Ovary (tissue), 9 donors: ENCODE measurements around the gene INO80. TPM values are rescaled to one million over a fixed set of nuclear protein-coding genes. Genes with fewer than 3 reads are reported as not detected.

Experiments
- DNase-seq, 5 donors: peaks; one replicate each; pipeline ENCODE4 v3.0.0-alpha.2; 2019 to 2020
- H3K27ac ChIP-seq, 2 donors: fragments of 200-600 bp; one replicate each; pipeline versions ENCODE4 v1.5.1 to v1.8.0; 2019 to 2022
- H3K27me3 ChIP-seq: fragments of 200-600 bp; one replicate; pipeline ENCODE4 v1.8.0; 2022
- H3K36me3 ChIP-seq: fragments of 200-600 bp; sonication (generic); one replicate; pipeline ENCODE4 v1.5.1; 2019
- H3K4me1 ChIP-seq: one replicate; pipeline ENCODE4 v1.8.1; 2013; ENCODE audit warnings: mild to moderate bottlenecking, moderate library complexity; ENCODE audit not compliant: insufficient read depth
- H3K4me3 ChIP-seq: fragments of 200-600 bp; sonication (generic); one replicate; pipeline ENCODE4 v1.5.1; 2017
- H3K9me3 ChIP-seq, 2 donors: fragments of 200-600 bp in 1 of 2; sonication (generic) in 1 of 2; one replicate each; pipeline versions ENCODE4 v1.5.1 to v1.8.1; 2013 to 2019; ENCODE audit warnings: mild to moderate bottlenecking in 1 of 2, moderate library complexity in 1 of 2
- CTCF ChIP-seq, 3 donors: fragments of 450-650 bp in 2 of 3; fragments of 200-600 bp in 1 of 3; IDR thresholded peaks; one replicate each; pipeline versions ENCODE4 v1.5.1 to v1.8.0; 2016 to 2022; ENCODE audit warnings: antibody characterized with exemption in 3 of 3, mild to moderate bottlenecking in 1 of 3
- EP300 ChIP-seq: sonication (generic); formaldehyde crosslinking; IDR thresholded peaks from one replicate; pipeline ENCODE4 v1.6.1; 2017; ENCODE audit warnings: antibody characterized with exemption
- POLR2A ChIP-seq: fragments of 450-650 bp; IDR thresholded peaks from one replicate; pipeline ENCODE4 v1.6.1; 2017; ENCODE audit warnings: antibody characterized with exemption, mild to moderate bottlenecking, moderate library complexity
- WGBS, 3 donors: extraction: QIAGEN DNeasy Blood & Tissue Kit in 1 of 3; methylation state at CpG; one replicate each; pipeline versions ENCODE4 v1.1.5 to v1.1.7; 2013 to 2017; 5-methylcytosine and 5-hydroxymethylcytosine counted together
- intact Hi-C, 4 donors: fragments of 100-400 bp; cut with DNase I; formaldehyde crosslinking; loops; one replicate each; pipeline versions ENCODE4 v1.11.0 to v1.15.1; 2022 to 2023
- polyA plus RNA-seq, 2 donors: library from polyadenylated mRNA; stranded (reverse); fragments of 200-250 nt in 1 of 2; fragments of 350-450 nt in 1 of 2; fragmentation: Illumina TruSeq in 1 of 2; extraction: RNeasy Lipid Tissue Mini Kit (QIAGEN cat#74804) in 1 of 2; gene quantifications; one replicate each; pipeline ENCODE4 v1.2.3, GENCODE V29; 2013 to 2014
- total RNA-seq, 7 donors: library from RNA; depleted of rRNA in 2 of 7; stranded (reverse); fragments of >200 nt in 2 of 7; fragmentation: NEBNext Ultra II Directional in 3 of 7; extraction: Animal tissue kit (Norgen Biotek cat#: 25700) in 3 of 7; gene quantifications; one replicate each; pipeline versions ENCODE4 v1.1.0 to v1.2.4, GENCODE V29; 2016 to 2023
- donor health status: DM: no; HTN: no; CAD: no; lungs with moderate emphysema.
- donor health status: DM: no; HTN: no; CAD: no.
- donor health status: Bipolar disorder and iron deficiency.
- donor health status: DM: yes; HTN: yes; CAD: no.
- donor health status: DM: no; HTN: no; CAD: no.
- donor health status: DM: yes; HTN: yes; CAD: no.

INO80 gene
- total and polyA plus RNA-seq, 9 donors, result 12.0 to 36.0 (median 17.3) TPM

- intact Hi-C loops, result no loop called here
- no peak for TF ChIP-seq POLR2A
- no peak for TF ChIP-seq EP300
- no peak for TF ChIP-seq CTCF (IDR thresholded peaks at IDR 0.05)
- Histone ChIP-seq H3K36me3 (no peaks in the 10 kb centered on the region), H3K27me3 (no peaks in the 10 kb centered on the region), H3K27ac (no peak overlapping the region), H3K4me1 (no peaks in the 10 kb centered on the region), H3K9me3 (no peaks in the 10 kb centered on the region), H3K4me3 (no peak overlapping the region)
- 78 to 83% (median 81%) methylated on average over 16 of the region's 16 CpGs for WGBS, 3 donors
- DNase-seq, result no peak
Observed at GRCh38 chr15:40960151-40960885, 155.8 kb downstream of the INO80 start.

GRCh38 chr15:40959331-40960141, 156.5 kb downstream of the INO80 start:
- intact Hi-C loops, result no loop called here
- Histone ChIP-seq H3K9me3 (no peaks in the 10 kb centered on the region), H3K27me3 (no peaks in the 10 kb centered on the region), H3K27ac (no peak overlapping the region), H3K4me1 (no peaks in the 10 kb centered on the region), H3K4me3 (no peak overlapping the region), H3K36me3 (no peaks in the 10 kb centered on the region)
- WGBS, 3 donors, result 48 to 64% (median 48%) methylated on average over 22 of the region's 22 CpGs
- DNase-seq, result no peak
- no peak for TF ChIP-seq CTCF (IDR thresholded peaks at IDR 0.05)
- TF ChIP-seq EP300, result no peak
- TF ChIP-seq POLR2A, result no peak

GRCh38 chr15:40958723-40959122, 157.4 kb downstream of the INO80 start:
- WGBS, 3 donors, result 90 to 96% (median 91%) methylated on average over 8 of the region's 8 CpGs
- intact Hi-C loops, result no loop called here
- no peak overlapping the region for H3K27ac ChIP-seq

GRCh38 chr15:40958146-40958545, 157.9 kb downstream of the INO80 start:
- TF ChIP-seq CTCF (IDR thresholded peaks at IDR 0.05) (no peak), EP300 (no peak), POLR2A (no peak)
- 92 to 94% (median 93%) methylated on average over 6 of the region's 6 CpGs for WGBS, 3 donors
- Histone ChIP-seq H3K36me3 (no peaks in the 10 kb centered on the region), H3K9me3 (no peaks in the 10 kb centered on the region), H3K4me3 (no peak overlapping the region), H3K27ac (no peak overlapping the region), H3K27me3 (no peaks in the 10 kb centered on the region), H3K4me1 (peaks cover 3% of the 10 kb centered on the region)
- intact Hi-C loops, result no loop called here
- DNase-seq, result no peak

More at GRCh38 chr15:40958723-40959122, 157.4 kb downstream of the INO80 start:
- Histone ChIP-seq H3K4me1 (peaks cover under 1% of the 10 kb centered on the region), H3K9me3 (no peaks in the 10 kb centered on the region), H3K27me3 (no peaks in the 10 kb centered on the region), H3K4me3 (no peak overlapping the region), H3K36me3 (no peaks in the 10 kb centered on the region)
- no peak for DNase-seq
- TF ChIP-seq CTCF (IDR thresholded peaks at IDR 0.05) (no peak), POLR2A (no peak), EP300 (no peak)
